H1 (cell line): ENCODE data around the gene ECT2L. TPM values are rescaled to one million over a fixed set of nuclear protein-coding genes. Genes with fewer than 3 reads are reported as not detected.

Experiments
- ATF3 ChIP-seq: IDR thresholded peaks from 2 replicates; pipeline ENCODE4 v1.6.1; 2011; ENCODE audit warnings: low read depth, mild to moderate bottlenecking, low read length; ENCODE audit not compliant: insufficient read depth
- BRCA1 ChIP-seq: IDR thresholded peaks from 2 replicates; pipeline ENCODE4 v1.6.1; 2012; ENCODE audit warnings: low read depth, low read length, improper control_type of control experiment
- CHD1 ChIP-seq: IDR thresholded peaks from 2 replicates; pipeline ENCODE4 v1.6.1; 2012; ENCODE audit warnings: low read depth, low read length, improper control_type of control experiment
- CHD7 ChIP-seq: fragments of 300-600 bp; sonication (generic); IDR thresholded peaks from 2 replicates; pipeline ENCODE4 v1.7.1; 2012; ENCODE audit warnings: low read length, moderate library complexity, mild to moderate bottlenecking, inconsistent platforms; ENCODE audit not compliant: insufficient replicate concordance
- KDM4A ChIP-seq: IDR thresholded peaks from one replicate; pipeline ENCODE4 v1.7.1; 2012; ENCODE audit warnings: low read depth, mild to moderate bottlenecking, moderate library complexity, low read length, inconsistent platforms; ENCODE audit not compliant: severe bottlenecking
- KDM5A ChIP-seq: fragments of 200-600 bp; IDR thresholded peaks from 2 replicates; pipeline ENCODE4 v1.7.1; 2012; ENCODE audit warnings: mild to moderate bottlenecking, low read length, inconsistent platforms, mixed read lengths
- NRF1 ChIP-seq: IDR thresholded peaks from 2 replicates; pipeline ENCODE4 v1.6.1; 2011; ENCODE audit warnings: mild to moderate bottlenecking, low read depth, low read length, improper control_type of control experiment
- PHF8 ChIP-seq: fragments of 200-600 bp; sonication (generic); conservative IDR thresholded peaks from 2 replicates; pipeline ENCODE4 v1.7.1; 2012; ENCODE audit warnings: low read depth, mild to moderate bottlenecking, inconsistent platforms, low read length, moderate library complexity
- RNF2 ChIP-seq: fragments of 200-900, 300-1000 bp; sonication (generic); IDR thresholded peaks from 2 replicates; pipeline ENCODE4 v1.7.1; 2016; ENCODE audit warnings: borderline replicate concordance, low read depth, mild to moderate bottlenecking, antibody characterized with exemption, low read length; ENCODE audit not compliant: poor library complexity, severe bottlenecking; ENCODE audit errors: missing control alignments
- SIRT6 ChIP-seq: IDR thresholded peaks from one replicate; pipeline ENCODE4 v1.7.1; 2012; ENCODE audit warnings: low read length, inconsistent platforms
- SIX5 ChIP-seq: IDR thresholded peaks from 2 replicates; pipeline ENCODE4 v1.6.1; 2011; ENCODE audit warnings: mild to moderate bottlenecking, low read depth, low read length
- SRF ChIP-seq: IDR thresholded peaks from 2 replicates; pipeline ENCODE4 v1.6.1; 2011; ENCODE audit warnings: mild to moderate bottlenecking, low read depth, low read length, moderate library complexity
- polyA plus RNA-seq, 7 experiments: library from polyadenylated mRNA; depleted of rRNA in 3 of 7; stranded (reverse) in 5 of 7; unstranded in 2 of 7; fragments of >200 nt in 5 of 7; fragments of 200-250 nt in 2 of 7; gene quantifications; 1 replicate in 5 of 7; 2 replicates in 1 of 7; 4 replicates in 1 of 7; pipeline versions ENCODE4 v1.2.1 to v1.2.3, GENCODE V29; 2011 to 2013; ENCODE audit warnings: missing spikeins in 2 of 7, mixed read lengths in 2 of 7
- total RNA-seq: library from RNA; stranded (reverse); fragmentation: NEBNext Ultra II Directional; extraction: Animal tissue kit (Norgen Biotek cat#: 25700); gene quantifications from 2 replicates; pipeline ENCODE4 v1.2.1, GENCODE V29; 2021

Gene ECT2L
- total and polyA plus RNA-seq, 2 of the 8 experiments (the other 6 are each of a cell fraction or from before 2014, with no cell fraction given): not detected

DNA sequence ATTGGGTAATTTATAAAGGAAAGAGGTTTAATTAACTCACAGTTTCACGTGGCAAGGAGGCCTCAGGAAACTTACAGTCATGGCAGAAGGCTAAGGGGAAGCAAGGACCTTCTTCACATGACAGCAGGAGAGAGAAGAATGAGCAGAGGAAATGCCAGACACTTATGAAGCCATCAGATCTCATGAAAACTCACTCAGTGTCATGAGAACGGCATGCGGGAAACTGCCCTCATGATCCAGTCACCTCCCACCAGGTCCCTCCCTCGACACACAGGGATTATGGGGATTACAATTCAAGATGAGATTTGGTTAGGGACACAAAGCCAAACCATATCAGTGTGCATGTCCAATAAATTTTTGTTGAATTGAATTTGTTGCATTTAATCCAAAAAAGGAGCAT is 52.0 kb downstream of the ECT2L start (continued):
- TF ChIP-seq CHD7 (no peak), SIRT6 (no peak), SIX5 (no peak), ATF3 (no peak), RNF2 (no peak), KDM5A (no peak), CHD1 (no peak), KDM4A (no peak), BRCA1 (no peak), SRF (no peak), NRF1 (no peak), PHF8 (no peak)
